ENCODE data around the gene SCAMP4. TPM values are rescaled to one million over a fixed set of nuclear protein-coding genes. Genes with fewer than 3 reads are reported as not detected.

Gene SCAMP4
- polyA plus RNA-seq, 1 experiment: 13.2 TPM

GRCh38 chr19:1857648-1858326, 47.4 kb upstream of the SCAMP4 start:
- no peak for DNase-seq (ENCODE audit: low read depth)
- Histone ChIP-seq H3K4me3 (ENCODE audit: low read depth, low read length) (peak overlapping the region; percentile 48), H3K36me3 (ENCODE audit: control insufficient read depth, insufficient read depth, low read length) (peaks cover 1% of the 10 kb centered on the region; the same call in 1 of the 2 replicates), H3K27me3 (ENCODE audit: control insufficient read depth, insufficient read depth, low read length) (no peaks in the 10 kb centered on the region)
- TF ChIP-seq CTCF (IDR thresholded peaks at IDR 0.05; ENCODE audit: insufficient read depth, low read depth, low read length): no peak
- CTCF ChIA-PET: interaction anchor here (0.6 to 3.9 kb wide), 6 partner anchors 9 to 339 kb away, joined by 3 to 24 read pairs (median 4); no protein-coding TSS in a partner anchor
- POLR2A ChIA-PET: interaction anchor here (0.6 kb wide), 1 partner anchor 283 kb away, joined by 5 read pairs; no protein-coding TSS in a partner anchor

GRCh38 chr19:1858412-1859081, 46.7 kb upstream of the SCAMP4 start:
- TF ChIP-seq CTCF (IDR thresholded peaks at IDR 0.05; ENCODE audit: insufficient read depth, low read depth, low read length): no peak
- Histone ChIP-seq H3K36me3 (ENCODE audit: control insufficient read depth, insufficient read depth, low read length) (no peaks in the 10 kb centered on the region), H3K4me3 (ENCODE audit: low read depth, low read length) (no peak overlapping the region), H3K27me3 (ENCODE audit: control insufficient read depth, insufficient read depth, low read length) (no peaks in the 10 kb centered on the region)
- CTCF ChIA-PET: interaction anchor here (0.5 to 3.9 kb wide), 4 partner anchors 9 to 233 kb away, joined by 3 to 24 read pairs (median 6); no protein-coding TSS in a partner anchor
- no peak for DNase-seq (ENCODE audit: low read depth)
- POLR2A ChIA-PET: interaction anchor here (0.6 kb wide), 2 partner anchors 143 to 414 kb away, joined by 3 read pairs; no protein-coding TSS in a partner anchor

GRCh38 chr19:1859331-1859781, 45.8 kb upstream of the SCAMP4 start:
- no peak for TF ChIP-seq CTCF (IDR thresholded peaks at IDR 0.05; ENCODE audit: insufficient read depth, low read depth, low read length)
- ChIA-PET POLR2A (interaction anchor here (0.6 kb wide), 1 partner anchor 413 kb away, joined by 3 read pairs; no protein-coding TSS in a partner anchor), CTCF (interaction anchor here (1.0 kb wide), 1 partner anchor 16 kb away, joined by 3 read pairs; no protein-coding TSS in a partner anchor)
- no peaks in the 10 kb centered on the region for H3K27me3 ChIP-seq (ENCODE audit: control insufficient read depth, insufficient read depth, low read length)
- peak overlapping the region; percentile 91; the same call in 1 of the 2 replicates for H3K4me3 ChIP-seq (ENCODE audit: low read depth, low read length)
- H3K36me3 ChIP-seq (ENCODE audit: control insufficient read depth, insufficient read depth, low read length): no peaks in the 10 kb centered on the region
- DNase-seq (ENCODE audit: low read depth): no peak

GRCh38 chr19:1860042-1860775, 45.0 kb upstream of the SCAMP4 start:
- CTCF ChIA-PET: interaction anchor here (0.6 to 1.3 kb wide), 3 partner anchors 17 to 87 kb away, joined by 3 to 5 read pairs (median 3); no protein-coding TSS in a partner anchor

More at GRCh38 chr19:1860042-1860775, 45.0 kb upstream of the SCAMP4 start:
- no peaks in the 10 kb centered on the region for H3K27me3 ChIP-seq (ENCODE audit: control insufficient read depth, insufficient read depth, low read length)
- POLR2A ChIA-PET: no interaction called here
- TF ChIP-seq CTCF (IDR thresholded peaks at IDR 0.05; ENCODE audit: insufficient read depth, low read depth, low read length): no peak; the same call in 1 of the 2 replicates
- DNase-seq (ENCODE audit: low read depth): no peak
- no peaks in the 10 kb centered on the region for H3K36me3 ChIP-seq (ENCODE audit: control insufficient read depth, insufficient read depth, low read length)
- H3K4me3 ChIP-seq (ENCODE audit: low read depth, low read length): peak overlapping the region; percentile 91
